GM18909 (cell line): ENCODE data around the gene ADAMTS12.

Experiments
- ATAC-seq: cut with Tn5 transposase; IDR thresholded peaks from one replicate; pipeline ENCODE4 v1.9.1; 2021; ENCODE audit warnings: mild to moderate bottlenecking; ENCODE audit not compliant: unreplicated experiment, poor library complexity

ADAMTS12 gene

GRCh38 chr5:33612386-33612785 is 279.4 kb downstream of the ADAMTS12 start:
- no peak for ATAC-seq

GRCh38 chr5:33611877-33612276 is 279.9 kb downstream of the ADAMTS12 start:
- no peak for ATAC-seq

GRCh38 chr5:33608344-33609041 is 283.3 kb downstream of the ADAMTS12 start:
- no peak for ATAC-seq

DNA sequence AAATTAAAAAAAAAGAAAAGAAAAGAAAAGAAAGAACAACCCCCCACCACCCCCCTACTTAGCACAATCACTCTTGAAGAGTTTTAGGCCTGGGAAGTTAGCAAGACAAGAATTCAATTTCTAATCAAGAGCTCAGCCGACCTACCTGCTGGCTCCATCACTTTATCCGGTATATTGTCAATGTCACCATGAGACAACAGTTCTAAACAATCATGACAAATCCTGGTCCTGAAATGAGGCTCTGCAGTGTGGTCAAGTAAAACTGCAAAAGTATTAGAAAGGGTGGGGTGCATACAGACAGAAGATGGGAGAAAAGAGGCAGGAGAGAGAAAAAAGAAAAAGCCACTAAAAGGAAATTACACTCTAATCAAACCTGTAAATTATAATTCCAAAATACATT is 287.3 kb downstream of the ADAMTS12 start:
- ATAC-seq: no peak

DNA sequence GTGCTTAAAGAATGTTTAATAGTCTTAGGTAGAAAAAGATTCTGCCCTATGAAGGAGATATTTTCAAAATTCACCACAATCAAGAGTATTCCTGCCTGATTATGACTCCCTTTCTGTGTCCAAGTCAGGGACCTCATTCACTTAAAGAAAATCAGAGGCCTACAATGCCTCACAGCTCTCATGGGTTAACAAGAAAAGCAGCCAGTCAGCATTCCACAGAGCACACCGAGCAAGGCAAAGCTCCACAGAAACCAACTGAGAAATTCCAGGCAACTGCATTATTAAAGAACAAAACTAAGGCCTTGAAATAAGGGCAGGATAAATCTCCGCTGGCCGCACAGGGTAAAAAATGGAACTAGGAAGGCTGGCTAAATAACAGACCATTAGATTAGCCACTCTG is 289.9 kb downstream of the ADAMTS12 start:
- ATAC-seq: no peak

DNA sequence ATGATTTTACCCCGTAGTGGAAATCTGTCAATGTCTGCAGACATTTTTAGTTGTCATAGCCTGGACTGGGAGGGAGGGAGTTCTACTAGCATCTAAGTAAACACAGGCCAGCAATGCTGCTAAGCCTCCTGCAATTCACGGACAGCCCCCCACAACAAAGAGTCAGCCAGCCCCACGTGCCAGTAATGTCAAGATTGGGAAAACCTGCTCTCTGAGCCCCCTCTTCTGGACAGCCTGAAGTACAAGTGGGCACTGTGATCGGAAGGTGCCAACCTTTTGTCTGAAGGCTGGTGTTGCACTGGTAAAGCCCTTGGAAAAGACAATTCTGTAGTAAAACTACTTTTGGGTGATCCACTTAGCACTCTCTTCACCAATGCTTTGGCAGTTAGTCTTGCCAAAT is 296.5 kb downstream of the ADAMTS12 start:
- no peak for ATAC-seq

DNA sequence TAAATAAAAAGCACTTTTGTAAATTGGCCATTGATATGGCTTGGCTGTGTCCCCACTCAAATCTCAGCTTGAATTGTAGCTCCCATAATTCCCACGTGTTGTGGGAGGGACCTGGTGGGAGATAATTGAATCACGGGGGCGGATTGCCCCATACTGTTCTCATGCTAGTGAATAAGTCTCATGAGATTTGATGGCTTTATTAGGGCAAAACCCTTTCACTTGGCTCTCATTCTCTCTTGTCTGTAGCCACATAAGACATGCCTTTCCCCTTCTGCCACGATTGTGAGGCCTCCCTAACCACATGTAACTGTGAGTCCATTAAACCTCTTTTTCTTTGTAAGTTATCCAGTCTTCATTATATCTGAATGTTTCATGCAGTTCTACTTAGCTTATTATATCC is 297.8 kb downstream of the ADAMTS12 start:
- no peak for ATAC-seq

GRCh38 chr5:33592245-33592644 is 299.5 kb downstream of the ADAMTS12 start:
- no peak for ATAC-seq

DNA sequence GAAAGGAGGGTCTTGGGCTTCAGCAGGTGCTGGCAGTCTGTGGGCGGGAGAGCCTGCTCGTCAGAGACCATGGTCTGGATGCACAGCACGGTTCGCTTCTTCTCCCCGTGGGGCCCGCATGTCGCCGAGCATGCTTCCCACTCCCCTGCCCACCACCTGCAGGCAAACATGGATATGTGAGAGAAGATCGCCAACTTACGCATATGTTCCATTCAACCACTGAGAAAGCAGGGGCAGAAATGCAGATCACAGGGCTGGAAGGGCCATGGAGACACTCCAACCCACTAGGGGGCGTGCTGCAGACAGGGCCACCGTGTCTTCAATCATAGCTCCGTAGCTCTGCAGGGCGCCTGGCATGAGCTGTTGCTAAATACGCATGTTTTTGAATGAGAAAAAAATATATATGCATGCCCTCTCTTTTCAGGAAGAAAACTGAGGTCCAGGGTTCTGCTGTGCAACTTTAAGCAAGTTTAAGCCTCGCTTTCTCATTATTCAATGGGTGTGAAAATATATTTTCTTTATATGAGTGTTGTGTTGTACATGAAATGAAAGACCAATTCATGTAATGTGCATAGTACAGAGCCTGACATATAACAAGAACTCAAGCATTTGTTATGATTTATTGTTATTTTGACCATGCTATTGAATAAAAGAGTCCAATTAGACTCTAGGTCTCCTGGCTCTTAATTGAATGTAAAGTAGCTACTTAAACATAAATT is 303.0 kb downstream of the ADAMTS12 start:
- peak; percentile 70 for ATAC-seq

DNA sequence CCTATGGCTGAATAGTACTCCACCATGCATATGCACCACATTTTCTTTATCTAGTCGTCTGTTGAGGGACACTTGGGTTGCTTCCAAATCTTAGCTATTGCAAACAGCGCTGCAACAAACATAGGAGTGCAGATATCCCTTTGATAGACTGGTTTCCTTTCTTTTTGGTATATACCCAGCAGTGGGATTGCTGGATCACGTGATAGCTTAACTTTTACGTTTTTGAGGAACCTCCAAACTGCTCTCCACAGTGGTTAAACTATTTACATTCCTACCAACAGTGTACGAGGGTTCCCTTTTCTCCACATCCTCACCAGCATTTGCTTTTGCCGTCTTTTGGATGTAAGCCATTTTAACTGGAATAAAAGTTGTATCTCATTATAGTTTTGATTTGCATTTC is 308.5 kb downstream of the ADAMTS12 start:
- no peak for ATAC-seq

DNA sequence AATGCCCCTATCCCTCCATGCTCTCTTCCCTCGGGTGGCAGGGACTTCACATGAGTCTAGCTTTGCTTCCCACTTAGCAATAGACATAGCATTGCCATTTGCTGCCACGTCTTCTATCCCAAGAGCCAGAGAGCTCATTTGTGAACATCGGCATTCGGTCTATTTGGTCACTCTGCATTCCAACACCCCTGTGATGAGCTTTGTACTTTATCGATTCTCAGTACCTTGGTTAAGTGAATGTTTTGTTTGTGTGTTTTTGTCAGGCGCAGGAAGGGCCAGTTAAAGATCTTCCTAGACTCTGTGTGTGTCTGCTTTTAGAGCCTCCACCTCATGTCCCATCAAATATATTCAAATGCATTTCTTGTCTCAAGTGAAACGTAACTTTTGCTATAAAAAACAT is 309.4 kb downstream of the ADAMTS12 start:
- ATAC-seq: no peak

DNA sequence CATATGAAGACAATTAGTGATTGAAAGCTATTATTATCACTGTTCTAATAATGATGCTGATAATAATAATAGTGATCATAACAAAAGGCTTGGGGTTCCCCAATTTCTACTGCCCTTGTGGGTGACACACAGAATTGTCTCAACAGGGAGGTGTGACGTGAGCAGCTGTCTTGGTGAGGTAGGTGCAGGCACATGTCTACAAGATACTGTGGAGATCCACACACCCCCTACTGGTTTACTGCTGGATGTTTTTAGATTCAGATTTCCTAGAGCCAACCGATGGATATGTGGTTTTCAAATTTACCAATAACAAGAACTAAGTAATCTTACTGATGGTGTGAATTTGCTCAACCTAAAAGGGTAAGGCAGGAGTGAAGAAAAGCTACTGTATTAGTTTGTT is 312.0 kb downstream of the ADAMTS12 start:
- ATAC-seq: no peak

DNA sequence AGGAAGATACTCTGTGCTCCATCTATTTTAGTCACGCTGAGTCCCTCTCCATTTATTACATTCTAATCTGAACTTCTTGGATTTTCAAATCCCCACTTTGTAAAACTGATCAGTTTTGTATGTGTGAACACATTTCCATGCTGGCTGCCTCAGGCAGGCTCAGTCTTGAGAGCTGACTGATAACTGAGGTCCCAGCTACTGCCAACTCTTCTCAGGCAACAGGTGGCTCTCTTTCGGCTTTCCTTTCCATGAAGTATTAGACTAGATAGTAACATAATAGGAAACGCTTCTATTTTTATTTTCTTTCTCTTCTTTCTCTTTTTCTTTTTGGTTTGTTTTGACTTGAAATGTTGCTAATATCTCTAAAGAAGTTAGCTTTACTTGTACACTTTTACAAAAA is 312.6 kb downstream of the ADAMTS12 start:
- ATAC-seq: no peak

- no peak for ATAC-seq
These were observed 314.8 kb downstream of the ADAMTS12 start for GRCh38 chr5:33576726-33577590.

- no peak for ATAC-seq
These were observed 326.5 kb downstream of the ADAMTS12 start for GRCh38 chr5:33565324-33565723.

- no peak for ATAC-seq
These were observed 327.5 kb downstream of the ADAMTS12 start for GRCh38 chr5:33563983-33564908.

DNA sequence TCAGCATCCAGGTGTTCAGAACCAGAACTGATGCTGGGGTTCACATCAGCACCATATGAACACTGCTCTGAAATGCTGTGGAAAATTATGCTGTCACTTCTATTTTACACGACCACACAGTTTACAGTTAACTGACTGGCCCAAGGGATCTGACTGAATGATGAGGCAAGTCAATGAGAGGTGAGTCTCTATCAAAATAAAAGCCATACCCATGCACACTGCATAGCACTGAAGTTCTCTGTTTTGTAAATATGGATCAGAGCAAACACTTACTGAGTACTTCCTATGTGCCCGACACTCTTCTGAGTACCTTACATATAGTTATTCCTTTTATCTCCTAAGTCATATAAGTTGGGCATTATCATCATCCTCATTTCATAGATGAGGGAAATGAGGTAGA is 328.3 kb downstream of the ADAMTS12 start:
- ATAC-seq: no peak

GRCh38 chr5:33558489-33558888 is 333.3 kb downstream of the ADAMTS12 start:
- ATAC-seq: no peak

DNA sequence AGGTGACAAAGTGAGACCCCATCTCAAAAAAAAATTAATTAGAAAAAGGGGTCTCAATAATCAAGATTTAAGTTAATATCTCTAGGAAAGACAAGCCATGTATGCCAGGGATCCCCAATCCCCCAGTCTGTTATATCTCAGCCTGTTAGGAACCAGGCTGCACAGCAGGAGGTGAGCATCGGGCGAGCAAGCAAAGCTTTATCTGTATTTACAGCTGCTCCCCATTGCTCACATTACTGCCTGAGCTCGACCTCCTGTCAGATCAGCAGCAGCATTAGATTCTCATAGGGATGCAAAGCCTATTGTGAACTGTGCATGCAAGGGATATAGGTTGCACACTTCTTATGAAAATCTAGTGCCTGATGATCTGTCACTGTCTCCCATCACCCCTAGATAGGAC is 334.2 kb downstream of the ADAMTS12 start:
- no peak for ATAC-seq
